Activated effector memory CD4-positive, alpha-beta T cell treated with anti-CD3 and anti-CD28 coated beads, Interleukin-2, amount 50 U/mL, for 16 hours (primary cell): ENCODE measurements around the gene TUBB6.

Source experiments
- DNase-seq: peaks from one replicate; pipeline ENCODE4 v3.0.0-alpha.2; 2020

The TUBB6 gene

GRCh38 chr18:12291690-12292089 is 16.4 kb upstream of the TUBB6 start:
- DNase-seq: no peak

- peak; percentile 44 for DNase-seq
These were observed 14.2 kb upstream of the TUBB6 start for GRCh38 chr18:12293831-12294230.

GRCh38 chr18:12295389-12296086 is 12.5 kb upstream of the TUBB6 start:
- DNase-seq: peak; percentile 50

- DNase-seq: no peak
These were observed 12.0 kb upstream of the TUBB6 start for GRCh38 chr18:12296087-12296403.

- peak; percentile 13 for DNase-seq
These were observed 11.6 kb upstream of the TUBB6 start for GRCh38 chr18:12296457-12296856.

- peak; percentile 27 for DNase-seq
These were observed 8.2 kb upstream of the TUBB6 start for GRCh38 chr18:12299862-12300261.

GRCh38 chr18:12301263-12302005 is 6.6 kb upstream of the TUBB6 start:
- DNase-seq: peak; percentile 53

- DNase-seq: peak; percentile 34
These were observed 5.5 kb upstream of the TUBB6 start for GRCh38 chr18:12302391-12303147.

GRCh38 chr18:12304351-12305210 is 3.5 kb upstream of the TUBB6 start:
- peak; percentile 41 for DNase-seq

GRCh38 chr18:12305211-12305610 is 2.8 kb upstream of the TUBB6 start:
- peak; percentile 24 for DNase-seq

GRCh38 chr18:12305930-12306629 is 2.0 kb upstream of the TUBB6 start:
- peak; percentile 31 for DNase-seq

GRCh38 chr18:12306752-12307700 is 1.0 kb upstream of the TUBB6 start:
- no peak for DNase-seq

- DNase-seq: no peak
These were observed 502 bp downstream of the TUBB6 start for GRCh38 chr18:12308386-12309100.

- DNase-seq: no peak
These were observed 1.7 kb downstream of the TUBB6 start for GRCh38 chr18:12309683-12310198.

- no peak for DNase-seq
These were observed 2.7 kb downstream of the TUBB6 start for GRCh38 chr18:12310762-12311161.

GRCh38 chr18:12312976-12313375 is 4.9 kb downstream of the TUBB6 start:
- DNase-seq: no peak

GRCh38 chr18:12313530-12314245 is 5.6 kb downstream of the TUBB6 start:
- DNase-seq: no peak

GRCh38 chr18:12314591-12315305 is 6.7 kb downstream of the TUBB6 start:
- DNase-seq: no peak

GRCh38 chr18:12315490-12315889 is 7.4 kb downstream of the TUBB6 start:
- DNase-seq: no peak
